Right lung (tissue), 5 donors: ENCODE results near the gene LBX2. TPM values are rescaled to one million over a fixed set of nuclear protein-coding genes. Genes with fewer than 3 reads are reported as not detected.
"Not testable (repeated sequence)": the region's sequence is repeated elsewhere in the genome, so short reads cannot be mapped to it uniquely, and the experiment has no call there.

Source experiments
- DNase-seq, 2 donors: peaks; one replicate each; pipeline ENCODE4 v3.0.0-alpha.2; 2013
- polyA plus RNA-seq, 5 donors: library from polyadenylated mRNA; unstranded; fragments of 120-200 nt; gene quantifications; one replicate each; pipeline versions ENCODE4 v1.2.1 to v1.2.3, GENCODE V29; 2013; ENCODE audit warnings: inconsistent platforms in 1 of 5, low replicate concordance in 1 of 5; ENCODE audit not compliant: insufficient read length in 5 of 5, insufficient read depth in 1 of 5

Gene LBX2
- polyA plus RNA-seq, 5 donors, result 0.22 to 0.94 (median 0.49) TPM

GRCh38 chr2:74486141-74486540 lies 13.3 kb downstream of the LBX2 start:
- DNase-seq, result no peak

GRCh38 chr2:74483675-74484164 lies 15.7 kb downstream of the LBX2 start:
- DNase-seq, result not testable (repeated sequence)

GRCh38 chr2:74482801-74483674 lies 16.4 kb downstream of the LBX2 start, which contains the start of the genes CCDC142 and TTC31:
Gene CCDC142 (minus strand): TSS chr2:74482998. CDS start chr2:74482837, 161 bp downstream.
Gene TTC31 (plus strand): TSS chr2:74483081. CDS start chr2:74483096, 15 bp downstream.
- DNase-seq, result peak; percentile 96 to 97

DNA sequence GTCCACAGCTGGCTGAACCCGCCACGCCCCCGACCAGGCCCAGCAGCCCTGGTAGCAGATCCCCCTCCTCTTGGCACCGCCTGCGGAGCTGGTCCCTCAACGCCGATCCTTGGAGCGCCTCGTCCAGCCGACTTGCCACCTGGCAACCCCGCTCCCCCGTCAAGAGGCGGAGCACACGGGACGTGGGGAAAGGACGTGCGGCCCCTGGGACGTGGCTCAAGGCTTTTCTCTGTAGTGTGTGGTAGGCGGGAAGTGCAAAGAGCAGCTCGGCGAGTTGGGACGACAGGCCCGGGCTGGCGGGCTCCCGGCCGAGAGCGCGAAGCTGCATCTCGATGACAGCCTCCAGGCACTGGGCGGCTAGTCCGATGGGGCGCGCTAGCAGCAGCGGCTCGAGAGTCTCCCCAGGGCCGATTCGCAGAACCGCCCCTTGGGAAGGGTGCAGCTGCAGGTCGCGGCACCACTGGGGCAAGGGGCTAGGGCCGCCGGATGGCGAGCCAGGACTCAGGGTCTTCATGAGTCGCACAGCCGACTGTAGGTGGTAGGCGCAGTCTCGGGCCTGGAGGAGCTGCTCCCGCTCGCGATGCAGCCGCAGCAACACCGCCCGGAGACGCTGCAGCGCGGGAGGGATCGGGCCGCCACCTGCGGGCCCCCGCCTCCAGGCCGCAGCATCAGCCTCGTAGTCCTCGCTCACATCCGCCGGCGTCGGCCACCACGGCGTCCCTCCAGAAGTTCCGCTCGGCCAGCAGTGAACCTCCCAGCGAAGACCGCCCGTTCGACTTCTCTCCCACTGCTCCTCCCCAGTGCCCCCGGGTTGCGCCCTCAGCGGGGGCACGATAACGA lies 17.2 kb downstream of the LBX2 start:
- DNase-seq, result no peak

- no peak for DNase-seq
These were observed 18.0 kb downstream of the LBX2 start for GRCh38 chr2:74481431-74481830.

DNA sequence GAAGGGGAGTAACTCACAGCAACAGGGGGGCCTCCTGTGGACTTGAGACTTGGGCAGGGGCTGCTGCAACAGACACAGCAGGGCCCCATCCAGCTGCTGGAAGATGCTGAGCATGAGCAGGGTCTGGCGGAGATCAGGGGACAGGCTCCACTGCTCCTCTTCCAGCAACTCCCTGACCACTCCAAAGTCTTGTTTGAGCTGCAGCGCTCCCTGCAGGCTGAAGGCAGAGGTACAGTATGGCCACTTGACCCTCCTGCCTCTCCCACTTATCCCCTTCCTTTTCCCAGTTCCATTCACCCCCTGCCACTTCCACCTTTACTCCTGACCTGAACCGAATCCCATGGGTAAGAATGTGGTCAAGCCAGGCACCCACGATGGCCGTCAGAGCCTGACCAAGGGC lies 24.5 kb downstream of the LBX2 start:
- no peak for DNase-seq

DNA sequence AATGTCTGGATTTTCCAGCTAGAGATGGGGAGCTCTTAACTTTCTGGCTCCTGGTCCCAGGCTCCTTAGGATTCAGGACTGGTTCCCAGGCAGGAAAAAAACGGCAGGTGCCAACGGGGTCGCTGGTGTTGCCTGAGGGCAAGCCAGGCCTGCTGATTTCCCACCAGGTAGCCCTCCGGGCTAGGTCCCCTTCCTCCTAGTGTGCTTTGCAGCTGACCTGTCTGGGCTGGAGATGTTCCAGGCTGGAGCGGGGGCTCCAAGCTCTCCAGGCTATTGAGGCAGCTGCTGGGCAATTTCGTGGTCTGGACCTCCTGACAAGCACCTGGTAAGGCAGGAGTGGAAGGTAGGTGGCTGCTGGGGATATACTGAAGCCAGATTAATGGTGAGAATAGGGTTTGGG lies 24.9 kb downstream of the LBX2 start:
- DNase-seq, result no peak

DNA sequence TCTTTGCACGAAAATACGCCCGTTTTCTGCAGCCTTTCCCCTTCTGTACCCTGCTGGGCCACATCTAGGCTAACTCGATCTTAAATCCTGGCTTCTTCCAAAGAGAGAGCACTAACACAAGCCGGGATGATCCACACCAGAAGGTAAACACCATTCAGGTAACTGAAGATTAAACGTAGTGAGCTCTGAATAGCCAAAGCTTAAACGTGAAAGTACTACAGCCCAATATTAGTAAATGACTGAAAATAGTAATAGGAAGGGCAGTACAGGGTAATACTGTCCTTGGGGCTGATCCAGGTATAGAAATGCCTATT lies 26.5 kb downstream of the LBX2 start:
- no peak for DNase-seq

DNA sequence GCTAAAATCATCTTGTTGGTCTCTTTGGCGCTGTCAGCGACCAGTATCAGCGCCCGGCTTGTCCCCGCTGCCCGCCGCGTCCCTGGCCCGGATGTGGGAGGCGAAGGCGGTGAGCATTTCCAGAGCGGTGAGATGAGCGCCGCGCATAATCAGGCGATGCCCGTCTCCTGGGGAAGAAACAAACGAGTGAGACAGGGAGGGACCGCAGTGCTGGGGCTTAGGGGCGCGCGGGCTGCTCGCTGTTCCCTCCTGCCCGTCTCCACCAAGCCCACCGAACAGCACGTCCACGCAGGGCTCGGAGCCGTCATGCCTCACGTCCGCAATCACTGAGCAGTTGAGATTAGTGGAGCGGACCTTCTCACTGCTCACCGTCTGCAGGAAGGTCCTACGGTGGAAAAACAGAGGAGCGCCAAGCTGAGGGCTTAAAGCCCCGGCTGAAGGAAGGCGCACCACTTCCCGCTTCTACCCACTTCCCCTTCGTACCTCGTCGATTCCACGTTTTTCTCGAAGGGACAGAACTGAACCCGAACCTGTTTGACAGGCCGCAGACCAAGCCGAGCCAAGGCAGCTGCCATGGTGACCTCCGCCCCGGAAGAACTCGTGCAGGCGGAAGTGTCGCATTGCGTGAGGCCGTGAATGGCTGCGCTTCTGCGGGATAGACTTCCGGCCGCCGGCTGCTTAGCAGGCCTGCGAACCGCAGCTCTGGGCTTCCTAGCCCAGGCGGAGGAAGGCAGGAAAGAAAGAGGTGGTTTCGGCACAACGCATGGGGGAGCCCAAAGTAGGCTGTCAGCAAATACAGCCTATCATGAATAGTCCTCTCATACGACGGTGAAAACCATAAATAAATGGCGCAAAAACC lies 27.1 kb downstream of the LBX2 start, which contains the start of gene MRPL53:
Gene MRPL53, minus strand, starts transcription at position 595 of the 859 bp plus-strand sequence. Its CDS starts 20 bp downstream, at position 575.
- peak; percentile 93 to 94 for DNase-seq

DNA sequence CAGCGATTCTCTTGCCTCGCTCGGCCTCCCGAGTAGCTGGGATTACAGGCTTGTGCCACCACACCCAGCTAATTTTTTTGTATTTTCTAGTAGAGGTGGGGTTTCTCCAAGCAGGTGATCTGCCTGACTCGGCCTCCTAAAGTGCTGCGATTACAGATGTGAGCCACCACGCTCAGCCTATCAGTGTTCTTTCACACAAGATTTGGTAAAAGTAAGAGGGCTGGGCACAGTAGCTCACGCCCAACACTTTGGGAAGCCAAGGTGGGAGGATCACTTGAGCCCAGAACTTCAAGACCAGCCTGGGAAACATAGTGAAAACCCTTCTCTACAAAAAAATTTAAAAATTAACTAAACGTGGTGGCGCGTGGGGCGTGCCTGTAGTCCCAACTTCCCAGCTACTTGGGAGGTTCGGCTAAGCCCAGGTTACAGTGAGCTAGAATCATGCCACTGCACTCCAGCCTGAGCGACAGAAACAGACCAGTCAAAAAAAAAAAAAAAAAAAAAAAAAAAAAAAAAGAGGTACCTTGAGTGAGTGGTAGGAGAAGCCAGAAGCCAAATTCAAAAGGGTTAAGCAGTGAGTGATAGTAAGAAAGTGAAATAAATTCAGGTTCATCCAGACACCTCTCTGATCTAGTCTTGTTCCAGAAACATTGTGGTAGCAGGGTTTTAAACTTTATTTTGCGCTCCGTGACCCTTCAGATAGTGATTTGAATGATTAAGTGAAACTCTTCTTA lies 27.9 kb downstream of the LBX2 start:
- DNase-seq, result no peak

DNA sequence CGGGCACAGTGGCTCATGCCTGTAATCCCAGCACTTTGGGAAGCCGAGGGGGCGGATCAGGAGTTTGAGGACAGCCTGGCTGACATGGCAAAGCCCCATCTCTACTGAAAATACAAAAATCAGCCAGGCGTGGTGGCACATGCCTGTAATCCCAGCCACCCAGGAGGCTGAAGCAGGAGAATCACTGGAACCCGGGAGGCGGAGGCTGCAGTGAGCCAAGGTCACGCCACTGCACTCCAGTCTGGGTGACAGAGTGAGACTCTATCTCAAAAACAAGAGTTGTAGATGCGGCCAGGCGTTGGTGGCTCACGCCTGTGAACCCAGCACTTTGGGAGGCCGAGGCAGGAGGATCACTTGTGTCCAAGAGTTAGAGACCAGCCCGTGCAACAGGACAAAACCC lies 28.7 kb downstream of the LBX2 start:
- DNase-seq, result not testable (repeated sequence)

GRCh38 chr2:74464406-74464805 lies 35.0 kb downstream of the LBX2 start:
- DNase-seq, result no peak

DNA sequence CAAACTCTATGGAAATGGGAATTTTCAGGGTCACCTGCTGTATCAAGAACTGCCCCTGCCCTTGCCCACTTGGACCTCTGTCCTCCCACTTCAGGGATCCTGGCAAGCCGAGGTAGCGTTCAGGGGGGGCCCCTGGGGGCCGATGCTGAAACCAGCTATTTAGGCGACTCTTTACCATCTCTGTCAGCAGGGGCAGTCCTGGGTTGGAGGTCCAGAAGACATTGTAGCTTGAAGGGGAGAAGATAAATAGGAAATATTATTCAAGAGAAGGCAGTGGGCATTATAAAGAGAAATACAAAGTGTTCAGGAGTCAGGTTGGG lies 36.7 kb downstream of the LBX2 start:
- no peak for DNase-seq

DNA sequence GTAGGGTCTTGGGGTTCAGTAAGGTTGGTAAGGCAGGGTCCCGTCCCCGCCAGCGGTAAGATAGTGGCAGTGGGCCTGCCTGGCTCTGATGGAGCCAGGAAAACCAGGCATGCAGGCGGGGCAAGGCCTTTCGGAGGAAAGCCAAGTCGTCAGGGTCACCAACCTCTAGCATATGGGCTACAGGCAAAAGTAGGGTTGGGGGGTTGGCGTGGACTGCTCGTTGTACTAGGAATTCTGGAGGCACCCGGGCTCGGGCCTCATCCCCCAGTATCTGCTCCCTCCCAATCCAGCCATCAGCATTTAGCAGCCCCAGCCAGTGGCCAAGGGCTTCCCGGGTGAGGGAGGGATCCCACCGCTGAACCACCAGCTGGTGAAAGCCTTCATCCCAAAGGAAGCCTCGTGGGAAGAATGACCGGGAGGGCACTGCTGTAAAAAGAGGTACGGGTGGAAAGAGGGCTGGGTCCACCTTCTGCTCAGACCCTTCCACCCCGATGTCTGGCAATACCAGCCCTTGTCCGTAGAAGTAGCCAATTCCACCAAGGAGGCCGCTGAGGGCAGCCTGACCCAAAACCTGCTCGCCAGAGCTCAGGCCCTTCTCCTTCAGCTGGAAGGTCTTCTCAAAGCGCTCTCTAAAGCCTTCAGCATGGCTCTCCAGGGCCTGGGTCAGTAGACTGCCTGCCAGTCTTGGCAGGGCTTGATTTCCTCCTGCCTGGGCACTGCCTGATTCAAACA lies 37.2 kb downstream of the LBX2 start:
- no peak for DNase-seq

- DNase-seq, result no peak
These were observed 38.0 kb downstream of the LBX2 start for GRCh38 chr2:74461187-74462053.

DNA sequence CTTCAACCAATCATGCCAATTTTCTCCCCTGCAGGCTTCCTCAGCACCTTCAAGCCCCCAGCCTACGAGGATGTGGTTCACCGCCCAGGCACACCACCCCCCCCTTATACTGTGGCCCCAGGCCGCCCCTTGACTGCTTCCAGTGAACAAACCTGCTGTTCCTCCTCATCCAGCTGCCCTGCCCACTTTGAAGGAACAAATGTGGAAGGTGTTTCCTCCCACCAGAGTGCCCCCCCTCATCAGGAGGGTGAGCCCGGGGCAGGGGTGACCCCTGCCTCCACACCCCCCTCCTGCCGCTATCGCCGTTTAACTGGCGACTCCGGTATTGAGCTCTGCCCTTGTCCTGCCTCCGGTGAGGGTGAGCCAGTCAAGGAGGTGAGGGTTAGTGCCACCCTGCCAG lies 39.2 kb downstream of the LBX2 start:
- DNase-seq, result not testable (repeated sequence)

- not testable (repeated sequence) for DNase-seq
These were observed 39.8 kb downstream of the LBX2 start for GRCh38 chr2:74459503-74460118.

- no peak for DNase-seq
These were observed 40.5 kb downstream of the LBX2 start for GRCh38 chr2:74458938-74459363.
